B cell (primary cell): Measurements from ENCODE around the gene THAP11. TPM values are rescaled to one million over a fixed set of nuclear protein-coding genes. Genes with fewer than 3 reads are reported as not detected.

Experiments
- ATAC-seq: fragments of 200-7000 bp; cut with Tn5 transposase; one replicate; pipeline ENCODE4 v1.10.0; 2021; ENCODE audit warnings: low read depth, mild to moderate bottlenecking, moderate number of reproducible peaks, moderate library complexity
- CTCF ChIA-PET: fragments of 350-600 bp; sonication (Branson Sonifier 250); formaldehyde crosslinking; loops from one replicate; lab custom pipeline; 2021; ENCODE audit warnings: antibody characterized with exemption, inconsistent platforms; lab: Charles Lee
- POLR2A ChIA-PET: fragments of 350-600 bp; sonication (Branson Sonifier 250); formaldehyde crosslinking; loops from one replicate; lab custom pipeline; 2021; ENCODE audit warnings: antibody characterized with exemption; lab: Charles Lee
- DNase-seq: peaks from one replicate; pipeline ENCODE4 v3.0.0; 2013
- H2AFZ ChIP-seq: 2 replicates; pipeline ENCODE4 v1.6.1; 2012; ENCODE audit warnings: mild to moderate bottlenecking, low read depth, low read length; ENCODE audit not compliant: insufficient read depth, poor library complexity, severe bottlenecking
- H3K27ac ChIP-seq, 2 donors: 1 replicate in 1 of 2; 2 replicates in 1 of 2; pipeline ENCODE4 v1.5.1; 2012 to 2013; ENCODE audit warnings: low read length in 2 of 2, mild to moderate bottlenecking in 2 of 2, moderate library complexity in 1 of 2
- H3K27me3 ChIP-seq, 4 experiments: fragments of 200-600 bp in 1 of 4; sonication (generic) in 1 of 4; replicated peaks in 1 of 4; 1 replicate in 2 of 4; 2 replicates in 2 of 4; pipeline versions ENCODE4 v1.6.1 to v1.7.0; 2013 to 2016; ENCODE audit warnings: low read length in 3 of 4, mild to moderate bottlenecking in 2 of 4, mixed read lengths in 1 of 4, moderate library complexity in 1 of 4; ENCODE audit not compliant: insufficient read depth in 4 of 4, control insufficient read depth in 3 of 4; ENCODE audit errors: control extremely low read depth in 1 of 4
- H3K36me3 ChIP-seq, 2 experiments: replicated peaks in 1 of 2; 1 replicate in 1 of 2; 2 replicates in 1 of 2; pipeline versions ENCODE4 v1.6.1 to v1.7.1; 2013; ENCODE audit warnings: low read length in 1 of 2; ENCODE audit not compliant: insufficient read depth in 2 of 2, control insufficient read depth in 1 of 2; ENCODE audit errors: control extremely low read depth in 1 of 2, extremely low read depth in 1 of 2
- H3K4me1 ChIP-seq, 2 donors: fragments of 200-600 bp in 1 of 2; sonication (generic) in 1 of 2; 1 replicate in 1 of 2; 2 replicates in 1 of 2; pipeline versions ENCODE4 v1.5.1 to v1.6.1; 2013 to 2017; ENCODE audit warnings: low read length in 2 of 2; ENCODE audit not compliant: control insufficient read depth in 2 of 2, insufficient read depth in 2 of 2
- H3K4me2 ChIP-seq: replicated peaks from 2 replicates; pipeline ENCODE3; 2012; ENCODE audit warnings: mild to moderate bottlenecking, low read depth, low read length; ENCODE audit not compliant: poor library complexity, severe bottlenecking
- H3K4me3 ChIP-seq, 5 experiments: fragments of 200-600 bp in 1 of 5; sonication (generic) in 1 of 5; 1 replicate in 3 of 5; 2 replicates in 2 of 5; pipeline versions ENCODE4 v1.5.1 to v1.7.0; 2011 to 2016; ENCODE audit warnings: low read length in 4 of 5, mild to moderate bottlenecking in 4 of 5, low read depth in 2 of 5, control low read depth in 1 of 5, moderate library complexity in 1 of 5; ENCODE audit not compliant: insufficient read depth in 1 of 5; ENCODE audit errors: control extremely low read depth in 1 of 5, extremely low read depth in 1 of 5
- H3K79me2 ChIP-seq: fragments of 200-600 bp; sonication (generic); one replicate; pipeline ENCODE4 v1.6.0; 2016; ENCODE audit warnings: low read length; ENCODE audit not compliant: control insufficient read depth, insufficient read depth
- H3K9ac ChIP-seq: fragments of 200-600 bp; sonication (generic); 2 replicates; pipeline ENCODE4 v1.6.1; 2017; ENCODE audit warnings: mild to moderate bottlenecking, low read length, moderate library complexity
- H3K9me3 ChIP-seq, 3 donors: one replicate each; pipeline versions ENCODE4 v1.6.1 to v1.7.1; 2013; ENCODE audit warnings: low read length in 2 of 3; ENCODE audit not compliant: control insufficient read depth in 2 of 3, insufficient read depth in 1 of 3; ENCODE audit errors: control extremely low read depth in 1 of 3
- H4K20me1 ChIP-seq: 2 replicates; pipeline ENCODE4 v1.6.0; 2012; ENCODE audit warnings: mild to moderate bottlenecking, low read length; ENCODE audit not compliant: insufficient read depth, control insufficient read depth, poor library complexity, severe bottlenecking
- H3K27ac Mint-ChIP-seq: one replicate; pipeline ENCODE4 v1.8.0; 2021; ENCODE audit warnings: mixed read lengths
- H3K27me3 Mint-ChIP-seq: one replicate; pipeline ENCODE4 v1.8.0; 2021; ENCODE audit warnings: mixed read lengths
- H3K4me1 Mint-ChIP-seq: one replicate; pipeline ENCODE4 v1.8.0; 2021; ENCODE audit warnings: mixed read lengths
- H3K4me3 Mint-ChIP-seq: one replicate; pipeline ENCODE4 v1.8.0; 2021; ENCODE audit warnings: mixed read lengths
- H3K9me3 Mint-ChIP-seq: one replicate; pipeline ENCODE4 v1.8.0; 2022; ENCODE audit warnings: mixed read lengths; ENCODE audit not compliant: insufficient read depth
- EZH2 ChIP-seq: IDR thresholded peaks from 2 replicates; pipeline ENCODE4 v1.6.1; 2012; ENCODE audit warnings: borderline replicate concordance, low read depth, mild to moderate bottlenecking, moderate library complexity, low read length; ENCODE audit not compliant: insufficient read depth, poor library complexity, severe bottlenecking
- WGBS: methylation state at CpG from one replicate; pipeline ENCODE4 v1.1.5; 2013; ENCODE audit warnings: missing lambda C conversion rate; ENCODE audit not compliant: insufficient coverage; 5-methylcytosine and 5-hydroxymethylcytosine counted together
- intact Hi-C: fragments of 100-400 bp; cut with micrococcal nuclease; formaldehyde crosslinking; loops from one replicate; pipeline ENCODE4 v1.10.0; 2022
- polyA plus RNA-seq: library from polyadenylated mRNA; depleted of rRNA; stranded (reverse); fragments of >200 nt; gene quantifications from 2 replicates; pipeline ENCODE4 v1.2.3, GENCODE V29; 2012
- total RNA-seq, 2 donors: library from RNA; stranded (reverse); fragments of 120-200 nt in 1 of 2; gene quantifications; 1 replicate in 1 of 2; 2 replicates in 1 of 2; pipeline versions ENCODE4 v1.2.3 to v1.2.4, GENCODE V29; 2013 to 2022
- TF ChIP-seq, protein P1 (sequence below): fragments of 200-600 bp; IDR thresholded peaks from one replicate; pipeline ENCODE4 v1.8.0; 2022; ENCODE audit warnings: antibody characterized with exemption, mild to moderate bottlenecking

The THAP11 gene
- total and polyA plus RNA-seq, 2 donors (not counting 1 experiment from before 2014, with no cell fraction given): 24.4 to 42.7 TPM

GRCh38 chr16:67888331-67888730 lies 46.2 kb downstream of the THAP11 start:
- Mint-ChIP-seq H3K27me3 (no peaks in the 10 kb centered on the region), H3K4me3 (no peak overlapping the region), H3K4me1 (peaks cover 7% of the 10 kb centered on the region), H3K9me3 (no peaks in the 10 kb centered on the region), H3K27ac (no peak overlapping the region)
- H4K20me1 ChIP-seq: peaks cover 2% of the 10 kb centered on the region
- DNase-seq: no peak
- H3K27ac ChIP-seq: no peak overlapping the region
- no peak overlapping the region for H3K9ac ChIP-seq
- H3K27me3 ChIP-seq: no peaks in the 10 kb centered on the region
- no peak overlapping the region for H2AFZ ChIP-seq
- H3K9me3 ChIP-seq: no peaks in the 10 kb centered on the region
- intact Hi-C loops: no loop called here
- ATAC-seq: no peak
- peaks cover 17% of the 10 kb centered on the region for H3K79me2 ChIP-seq
- H3K4me2 ChIP-seq: no peak overlapping the region
- ChIA-PET CTCF (interaction anchor here (1.0 to 9.3 kb wide), 4 partner anchors 11 to 152 kb away, joined by 3 to 151 read pairs (median 3); no protein-coding TSS in a partner anchor), POLR2A (no interaction called here)
- no CpG with 5 or more reads among the region's 3 CpGs for WGBS
- H3K4me3 ChIP-seq: no peak overlapping the region
- peaks cover 5 to 6% of the 10 kb centered on the region in 2 donors for H3K4me1 ChIP-seq
- no peak for TF ChIP-seq EZH2
- TF ChIP-seq, protein P1, sequence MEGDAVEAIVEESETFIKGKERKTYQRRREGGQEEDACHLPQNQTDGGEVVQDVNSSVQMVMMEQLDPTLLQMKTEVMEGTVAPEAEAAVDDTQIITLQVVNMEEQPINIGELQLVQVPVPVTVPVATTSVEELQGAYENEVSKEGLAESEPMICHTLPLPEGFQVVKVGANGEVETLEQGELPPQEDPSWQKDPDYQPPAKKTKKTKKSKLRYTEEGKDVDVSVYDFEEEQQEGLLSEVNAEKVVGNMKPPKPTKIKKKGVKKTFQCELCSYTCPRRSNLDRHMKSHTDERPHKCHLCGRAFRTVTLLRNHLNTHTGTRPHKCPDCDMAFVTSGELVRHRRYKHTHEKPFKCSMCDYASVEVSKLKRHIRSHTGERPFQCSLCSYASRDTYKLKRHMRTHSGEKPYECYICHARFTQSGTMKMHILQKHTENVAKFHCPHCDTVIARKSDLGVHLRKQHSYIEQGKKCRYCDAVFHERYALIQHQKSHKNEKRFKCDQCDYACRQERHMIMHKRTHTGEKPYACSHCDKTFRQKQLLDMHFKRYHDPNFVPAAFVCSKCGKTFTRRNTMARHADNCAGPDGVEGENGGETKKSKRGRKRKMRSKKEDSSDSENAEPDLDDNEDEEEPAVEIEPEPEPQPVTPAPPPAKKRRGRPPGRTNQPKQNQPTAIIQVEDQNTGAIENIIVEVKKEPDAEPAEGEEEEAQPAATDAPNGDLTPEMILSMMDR: no peak
- peaks cover 0 to 25% of the 10 kb centered on the region in 2 experiments for H3K36me3 ChIP-seq

DNA sequence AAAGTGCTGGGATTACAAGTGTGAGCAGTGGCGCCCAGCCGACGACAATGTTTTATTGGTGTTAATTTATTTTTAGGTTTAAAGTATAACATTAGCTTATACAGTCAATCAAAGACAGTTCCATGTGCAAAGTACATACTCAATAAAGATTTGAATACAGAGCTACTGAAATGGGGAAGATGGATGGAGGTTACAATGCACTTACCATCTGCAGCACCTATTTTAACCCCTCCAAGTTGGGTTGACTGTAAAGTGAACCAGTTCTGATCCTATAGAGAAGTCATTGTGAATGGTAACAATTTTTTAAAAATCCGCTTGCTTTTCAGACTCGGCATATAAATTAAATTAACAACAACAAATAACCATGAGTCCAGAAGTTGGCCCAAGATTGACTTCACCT lies 50.3 kb downstream of the THAP11 start:
- POLR2A ChIA-PET: interaction anchor here (0.5 to 2.2 kb wide), 6 partner anchors 32 to 306 kb away, joined by 3 to 19 read pairs (median 4); partner anchors contain the start of genes PSMB10 and RANBP10

More for the DNA sequence above, 50.3 kb downstream of the THAP11 start:
- intact Hi-C loops: loop anchor here (2.0 to 5.0 kb wide), 2 partner anchors 46 to 100 kb away; partner anchors contain the start of genes CENPT and NUTF2
- CTCF ChIA-PET: interaction anchor here (0.6 to 3.0 kb wide), 6 partner anchors 9 to 459 kb away, joined by 3 to 23 read pairs (median 3); partner anchors contain the start of gene NRN1L
- peak overlapping the region; percentile 85 for H3K27ac Mint-ChIP-seq
- Histone ChIP-seq H3K79me2 (peaks cover 51% of the 10 kb centered on the region), H3K9me3 (no peaks in the 10 kb centered on the region), H2AFZ (peak overlapping the region; percentile 72), H3K4me1 (peaks cover 16 to 18% of the 10 kb centered on the region in 2 donors), H3K4me3 (peak overlapping the region; percentile 49 to 76 (median 67)), H3K9ac (peak overlapping the region; percentile 59), H3K27ac (peak overlapping the region; percentile 24 to 95), H3K27me3 (no peaks in the 10 kb centered on the region), H3K4me2 (peak overlapping the region; percentile 92), H4K20me1 (peaks cover 17% of the 10 kb centered on the region), H3K36me3 (no peaks in the 10 kb centered on the region)
- TF ChIP-seq, protein P1: no peak
- DNase-seq: no peak
- no CpG with 5 or more reads among the region's 5 CpGs for WGBS
- peak overlapping the region; percentile 90 for H3K4me3 Mint-ChIP-seq
- ATAC-seq: no peak
- H3K27me3 Mint-ChIP-seq: no peaks in the 10 kb centered on the region
- no peaks in the 10 kb centered on the region for H3K9me3 Mint-ChIP-seq
- peaks cover 31% of the 10 kb centered on the region for H3K4me1 Mint-ChIP-seq
